ENCODE measurements around the gene ARHGAP23.

ARHGAP23 gene

DNA sequence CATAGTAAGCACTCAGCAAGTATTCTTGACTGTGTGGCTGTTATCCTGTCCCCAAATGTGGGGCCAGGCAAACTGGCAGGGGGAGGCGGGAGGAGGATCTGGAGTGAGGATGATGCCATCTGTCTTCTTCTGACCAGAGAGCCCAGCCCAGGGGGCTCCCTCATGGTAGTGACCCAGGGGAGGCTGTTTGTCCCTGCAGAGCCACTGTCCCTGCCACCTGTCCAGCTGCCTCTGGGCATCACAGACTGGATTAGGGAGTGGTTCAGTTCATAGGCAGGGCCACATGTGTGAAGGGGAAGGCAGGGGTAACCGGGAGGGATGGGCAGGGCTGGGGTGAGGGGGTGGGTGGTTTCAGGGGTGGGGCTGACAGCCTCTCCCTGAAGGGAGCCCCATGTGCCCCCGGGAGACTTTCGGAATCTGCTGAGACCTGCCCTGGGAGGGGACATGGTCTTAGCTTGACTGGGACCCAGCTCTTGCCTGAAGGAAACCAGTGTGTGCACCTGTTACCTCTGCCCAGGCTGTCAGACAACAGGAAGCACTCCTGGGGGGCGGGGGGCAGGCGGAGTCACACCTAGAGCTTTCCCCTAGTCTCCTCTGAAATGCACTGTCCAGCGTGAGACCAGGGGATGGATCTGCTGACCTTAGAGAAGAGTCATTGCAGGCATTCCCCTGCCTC lies 15.2 kb downstream of the ARHGAP23 start:
- Mint-ChIP-seq H3K4me1 (ENCODE audit: low read depth) (peaks cover 2% of the 10 kb centered on the region), H3K27me3 (ENCODE audit: low read depth) (peaks cover 8% of the 10 kb centered on the region), H3K36me3 (ENCODE audit: low read depth) (no peaks in the 10 kb centered on the region), H3K4me3 (no peak overlapping the region), H3K27ac (no peak overlapping the region), H3K9me3 (no peaks in the 10 kb centered on the region)
- no peak for DNase-seq (ENCODE audit: low spot score)

DNA sequence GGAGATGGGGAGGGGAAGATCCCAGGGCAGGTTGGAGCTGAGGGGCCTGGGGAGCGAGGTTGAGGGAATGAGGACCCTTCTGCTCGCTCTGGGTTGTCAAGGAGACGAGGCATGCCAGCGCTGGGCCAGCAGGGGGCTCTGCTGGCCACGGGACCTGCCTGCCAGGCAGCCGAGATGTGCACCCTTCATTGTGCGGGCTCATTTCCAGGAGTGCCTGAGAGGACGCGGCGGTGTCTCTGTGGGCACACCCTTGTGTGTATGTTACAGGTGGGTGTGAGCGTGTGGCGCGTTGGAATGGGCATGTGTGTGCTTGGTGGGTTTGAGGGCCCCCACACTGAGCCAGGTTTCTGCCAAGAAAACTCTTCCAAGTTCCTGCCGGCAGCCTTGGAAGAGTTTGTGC lies 15.9 kb downstream of the ARHGAP23 start:
- Mint-ChIP-seq H3K27me3 (ENCODE audit: low read depth) (peaks cover 8% of the 10 kb centered on the region), H3K9me3 (no peaks in the 10 kb centered on the region), H3K27ac (no peak overlapping the region), H3K36me3 (ENCODE audit: low read depth) (no peaks in the 10 kb centered on the region), H3K4me3 (no peak overlapping the region), H3K4me1 (ENCODE audit: low read depth) (peaks cover 2% of the 10 kb centered on the region)
- peak; percentile 36 for DNase-seq (ENCODE audit: low spot score)

DNA sequence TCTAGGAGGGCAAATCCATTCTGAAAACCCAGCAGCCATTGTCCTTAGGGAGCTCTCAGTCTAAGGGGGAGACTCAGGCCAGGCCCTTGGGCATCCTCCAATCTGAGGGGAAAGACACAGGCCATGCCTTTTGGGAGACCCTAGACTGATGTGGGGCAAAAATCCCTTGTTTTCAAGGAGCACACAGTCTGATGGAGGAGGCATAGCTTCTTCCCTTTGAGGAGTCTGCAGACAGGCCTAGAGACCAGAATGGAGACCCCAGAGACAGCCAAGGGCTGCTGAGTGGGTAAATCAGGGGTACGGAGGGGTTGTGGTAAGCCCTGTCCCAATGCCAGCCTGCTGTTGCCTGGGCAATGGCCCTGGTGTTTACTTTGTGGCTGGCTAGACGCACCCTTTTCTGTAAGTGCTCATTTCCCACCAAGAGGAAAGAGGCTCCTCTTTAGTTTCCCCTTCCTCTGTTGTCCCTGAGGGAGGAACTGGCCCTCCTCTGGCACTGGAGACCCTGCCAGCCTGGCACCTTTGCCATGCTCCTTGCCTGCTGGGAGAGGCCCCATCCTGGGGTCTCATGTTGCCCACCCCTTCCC lies 19.3 kb downstream of the ARHGAP23 start:
- H3K4me3 Mint-ChIP-seq, result no peak overlapping the region
- no peak for DNase-seq (ENCODE audit: low spot score)
- H3K9me3 Mint-ChIP-seq, result no peaks in the 10 kb centered on the region
- H3K27ac Mint-ChIP-seq, result no peak overlapping the region
- peaks cover 2% of the 10 kb centered on the region for H3K4me1 Mint-ChIP-seq (ENCODE audit: low read depth)
- H3K36me3 Mint-ChIP-seq (ENCODE audit: low read depth), result no peaks in the 10 kb centered on the region
- peaks cover 16% of the 10 kb centered on the region for H3K27me3 Mint-ChIP-seq (ENCODE audit: low read depth)

DNA sequence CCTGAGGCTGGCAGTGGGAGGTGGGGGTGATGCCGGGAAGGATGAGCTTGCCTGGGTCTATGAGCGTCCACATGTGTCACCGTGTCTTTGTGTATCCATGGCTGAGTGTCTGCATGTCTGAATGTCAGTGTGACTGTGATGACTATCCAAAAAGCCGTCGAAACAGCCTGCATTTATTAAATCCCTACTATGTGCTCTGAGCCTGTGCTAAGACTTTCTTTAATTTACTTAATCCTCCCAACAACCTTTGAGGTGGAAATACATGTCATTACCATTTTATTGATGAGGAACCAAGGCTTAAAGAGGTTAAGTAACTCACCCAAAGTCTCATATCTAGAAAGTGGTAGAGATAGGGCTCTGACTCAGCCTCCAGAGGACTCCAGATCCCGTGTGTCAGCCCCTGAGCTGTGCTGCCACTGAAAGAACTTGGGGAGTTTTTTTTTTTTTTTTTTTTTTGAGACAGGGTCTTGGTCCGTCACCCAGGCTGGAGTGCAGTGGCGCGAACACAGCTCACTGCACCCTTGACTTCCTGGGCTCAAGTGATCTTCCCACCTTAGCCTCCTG lies 20.0 kb downstream of the ARHGAP23 start:
- no peak for DNase-seq (ENCODE audit: low spot score)
- no peak overlapping the region for H3K4me3 Mint-ChIP-seq
- H3K36me3 Mint-ChIP-seq (ENCODE audit: low read depth), result no peaks in the 10 kb centered on the region
- H3K4me1 Mint-ChIP-seq (ENCODE audit: low read depth), result peaks cover 7% of the 10 kb centered on the region
- no peak overlapping the region for H3K27ac Mint-ChIP-seq
- H3K9me3 Mint-ChIP-seq, result no peaks in the 10 kb centered on the region
- peaks cover 22% of the 10 kb centered on the region for H3K27me3 Mint-ChIP-seq (ENCODE audit: low read depth)

DNA sequence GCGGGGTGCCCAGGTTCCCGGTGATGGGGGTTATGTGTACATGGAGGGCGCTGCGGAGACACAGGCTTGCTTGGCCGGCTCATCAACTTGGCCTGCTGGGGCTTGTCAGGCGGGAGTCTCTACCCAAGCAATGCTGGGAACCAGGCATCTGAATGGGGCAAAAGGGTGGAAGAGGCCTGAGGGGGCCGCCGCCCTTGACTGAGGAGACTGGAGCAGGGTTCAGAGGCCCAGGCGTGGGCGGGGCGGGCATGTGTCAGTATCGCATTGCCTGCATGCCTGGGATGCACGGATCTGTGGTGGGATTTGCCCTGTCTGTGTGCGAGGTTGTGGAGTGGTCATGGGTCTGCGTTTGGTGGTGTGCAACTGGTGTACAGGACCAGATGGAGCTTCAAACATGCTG lies 21.1 kb downstream of the ARHGAP23 start:
- no peak for DNase-seq (ENCODE audit: low spot score)
- Mint-ChIP-seq H3K9me3 (no peaks in the 10 kb centered on the region), H3K36me3 (ENCODE audit: low read depth) (no peaks in the 10 kb centered on the region), H3K4me1 (ENCODE audit: low read depth) (peaks cover 5% of the 10 kb centered on the region), H3K27me3 (ENCODE audit: low read depth) (peaks cover 25% of the 10 kb centered on the region), H3K4me3 (no peak overlapping the region), H3K27ac (no peak overlapping the region)

DNA sequence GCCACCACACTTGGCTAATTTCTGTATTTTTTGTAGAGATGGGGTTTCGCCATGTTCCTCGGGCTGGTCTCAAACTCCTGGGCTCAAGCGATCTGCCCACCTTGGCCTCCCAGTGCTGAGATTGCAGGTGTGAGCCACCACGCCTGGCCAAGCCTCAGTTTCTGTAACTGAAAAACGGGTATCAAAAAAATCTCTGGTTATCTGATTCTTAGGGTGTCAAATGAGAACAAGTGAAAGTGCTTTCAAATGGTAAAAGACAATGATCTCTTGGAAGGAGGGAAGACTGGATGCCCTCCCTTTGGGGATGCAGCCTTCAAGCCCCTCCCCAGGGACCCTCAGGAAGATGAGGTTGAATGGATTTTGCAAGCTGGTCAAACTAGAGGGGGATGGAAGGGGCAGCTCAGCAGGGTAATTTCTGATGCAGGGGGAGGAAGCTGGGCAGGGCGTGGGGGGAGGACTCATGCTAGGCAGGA lies 22.3 kb downstream of the ARHGAP23 start:
- no peak overlapping the region for H3K27ac Mint-ChIP-seq
- DNase-seq (ENCODE audit: low spot score), result no peak
- peaks cover 34% of the 10 kb centered on the region for H3K27me3 Mint-ChIP-seq (ENCODE audit: low read depth)
- no peak overlapping the region for H3K4me3 Mint-ChIP-seq
- H3K9me3 Mint-ChIP-seq, result no peaks in the 10 kb centered on the region
- peaks cover 9% of the 10 kb centered on the region for H3K4me1 Mint-ChIP-seq (ENCODE audit: low read depth)
- H3K36me3 Mint-ChIP-seq (ENCODE audit: low read depth), result no peaks in the 10 kb centered on the region

DNA sequence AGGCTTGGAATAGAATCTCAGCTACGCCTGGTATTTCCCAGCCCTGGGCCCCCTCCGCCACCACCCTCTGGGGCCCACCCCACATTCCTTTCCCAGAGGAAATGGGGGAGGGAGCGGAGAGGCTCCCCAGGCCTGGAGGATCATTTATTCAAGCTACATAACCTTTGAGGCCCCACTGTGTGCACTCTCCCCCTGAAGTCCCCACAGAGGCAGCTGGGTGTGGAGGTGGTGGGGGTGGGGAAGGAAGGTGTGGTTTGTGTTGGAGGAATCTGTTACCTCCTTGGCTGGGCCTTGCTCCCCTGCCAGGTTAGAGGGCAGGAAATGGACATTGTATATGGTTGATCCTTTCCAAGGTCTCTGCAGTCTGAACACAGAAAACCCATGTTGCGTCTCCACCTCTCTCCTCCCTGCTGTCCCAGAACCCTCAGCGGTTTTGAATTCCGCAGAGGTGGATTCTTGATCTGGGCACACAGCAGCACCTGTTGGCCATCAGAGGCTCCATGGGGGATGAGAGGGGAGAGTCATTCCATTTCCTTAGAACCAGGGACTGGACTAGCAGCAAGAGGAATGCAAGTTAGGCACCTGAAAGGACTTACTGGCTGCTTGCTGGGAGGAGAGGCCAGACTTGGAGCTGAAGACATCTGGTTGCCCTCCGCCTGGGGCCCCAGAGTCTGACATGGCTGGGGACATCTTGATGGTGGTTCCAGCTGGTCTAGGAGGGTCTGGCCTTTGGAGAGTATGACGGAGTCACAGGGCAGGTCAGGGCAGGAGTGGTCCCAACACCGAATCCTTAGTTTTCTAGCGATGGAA lies 23.0 kb downstream of the ARHGAP23 start:
- Mint-ChIP-seq H3K4me1 (ENCODE audit: low read depth) (peaks cover 9% of the 10 kb centered on the region), H3K9me3 (no peaks in the 10 kb centered on the region), H3K27ac (no peak overlapping the region), H3K27me3 (ENCODE audit: low read depth) (peaks cover 34% of the 10 kb centered on the region), H3K36me3 (ENCODE audit: low read depth) (no peaks in the 10 kb centered on the region), H3K4me3 (no peak overlapping the region)
- DNase-seq (ENCODE audit: low spot score), result no peak

DNA sequence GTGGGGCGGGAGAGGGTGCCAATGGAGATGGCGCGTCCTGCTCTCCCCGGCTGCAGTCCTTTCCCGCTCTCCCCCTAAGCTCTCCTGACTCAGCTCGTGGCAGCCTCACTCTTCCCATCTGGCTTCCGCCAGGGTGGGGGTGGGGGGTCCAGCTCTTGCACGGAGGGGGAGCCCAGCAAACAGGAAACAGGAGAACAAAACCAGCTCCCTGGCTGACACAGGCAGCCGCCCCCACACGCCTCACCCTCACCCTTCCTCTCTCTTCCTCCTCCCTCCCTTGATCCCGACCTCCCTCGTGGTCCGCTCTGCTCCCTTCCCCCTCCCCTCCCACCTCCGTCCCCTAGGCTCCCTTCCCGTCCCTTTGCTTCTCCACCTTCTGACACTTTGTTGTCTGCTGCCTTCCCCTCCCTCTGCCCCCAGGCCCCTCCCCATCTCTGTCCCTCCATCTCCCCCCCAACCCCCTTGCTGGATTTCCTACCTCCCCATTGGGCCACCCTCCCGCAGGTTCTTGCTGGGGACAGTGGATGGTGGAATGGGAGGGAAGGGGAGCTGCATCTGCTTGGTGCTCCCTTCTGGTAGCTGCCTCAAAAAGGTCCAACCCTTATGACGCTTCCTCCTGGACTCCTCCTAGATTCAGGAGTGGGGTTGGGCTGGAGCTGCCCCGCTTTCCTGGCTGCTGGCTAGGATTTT lies 23.7 kb downstream of the ARHGAP23 start:
- Mint-ChIP-seq H3K36me3 (ENCODE audit: low read depth) (no peaks in the 10 kb centered on the region), H3K27ac (no peak overlapping the region), H3K9me3 (no peaks in the 10 kb centered on the region), H3K4me1 (ENCODE audit: low read depth) (peaks cover 9% of the 10 kb centered on the region), H3K4me3 (no peak overlapping the region), H3K27me3 (ENCODE audit: low read depth) (peaks cover 34% of the 10 kb centered on the region)
- DNase-seq (ENCODE audit: low spot score), result no peak

DNA sequence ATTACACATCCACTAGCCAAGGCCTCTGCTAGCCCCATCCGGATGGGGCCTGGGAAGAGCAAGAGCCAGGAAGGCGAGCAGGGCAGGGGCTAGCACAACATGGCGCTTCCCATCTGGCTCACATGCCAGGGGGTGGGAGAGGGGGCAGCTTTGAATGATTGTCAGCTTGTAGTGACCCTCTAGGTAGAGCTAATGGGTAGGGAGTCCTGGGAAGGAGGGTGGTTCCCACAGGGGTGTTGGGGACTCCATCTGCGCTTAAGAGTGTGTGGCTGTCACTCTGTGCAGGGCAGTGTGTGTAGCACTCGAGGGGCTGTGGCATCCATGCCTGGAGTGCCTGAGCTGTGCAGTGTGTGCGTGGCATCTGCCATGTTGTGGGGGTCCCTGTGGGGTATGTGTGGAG lies 24.5 kb downstream of the ARHGAP23 start:
- peaks cover 9% of the 10 kb centered on the region for H3K4me1 Mint-ChIP-seq (ENCODE audit: low read depth)
- peak overlapping the region; percentile 19 for H3K4me3 Mint-ChIP-seq
- no peaks in the 10 kb centered on the region for H3K36me3 Mint-ChIP-seq (ENCODE audit: low read depth)
- DNase-seq (ENCODE audit: low spot score), result no peak
- H3K27me3 Mint-ChIP-seq (ENCODE audit: low read depth), result peaks cover 39% of the 10 kb centered on the region
- H3K9me3 Mint-ChIP-seq, result no peaks in the 10 kb centered on the region
- no peak overlapping the region for H3K27ac Mint-ChIP-seq

DNA sequence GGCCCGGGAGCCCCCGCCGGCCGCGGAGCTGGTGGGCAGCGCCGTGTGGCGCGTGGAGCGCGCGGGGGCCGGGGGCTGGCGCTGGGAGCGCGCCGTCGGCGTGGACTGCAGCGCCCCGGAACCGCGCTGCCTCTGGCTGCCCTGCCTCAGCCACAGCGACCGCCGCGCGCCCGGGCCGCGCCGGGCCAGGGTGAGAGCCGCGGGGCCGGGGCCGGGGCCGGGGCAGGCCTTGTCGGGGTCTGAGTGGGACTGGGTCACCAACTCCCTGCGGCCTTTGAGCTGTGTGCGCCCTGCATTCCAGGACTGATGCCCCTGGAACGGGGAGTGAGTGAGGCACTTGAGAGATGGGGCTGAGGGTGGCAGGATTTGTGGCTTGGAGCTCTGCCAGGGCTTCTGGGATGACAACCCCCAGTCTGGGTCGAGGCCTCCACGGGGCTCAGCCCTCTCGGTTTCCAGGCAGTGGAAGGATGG lies 25.7 kb downstream of the ARHGAP23 start:
- peaks cover 39% of the 10 kb centered on the region for H3K27me3 Mint-ChIP-seq (ENCODE audit: low read depth)
- H3K27ac Mint-ChIP-seq, result no peak overlapping the region
- H3K4me3 Mint-ChIP-seq, result no peak overlapping the region
- H3K9me3 Mint-ChIP-seq, result no peaks in the 10 kb centered on the region
- H3K4me1 Mint-ChIP-seq (ENCODE audit: low read depth), result peaks cover 9% of the 10 kb centered on the region
- no peaks in the 10 kb centered on the region for H3K36me3 Mint-ChIP-seq (ENCODE audit: low read depth)
- DNase-seq (ENCODE audit: low spot score), result no peak

DNA sequence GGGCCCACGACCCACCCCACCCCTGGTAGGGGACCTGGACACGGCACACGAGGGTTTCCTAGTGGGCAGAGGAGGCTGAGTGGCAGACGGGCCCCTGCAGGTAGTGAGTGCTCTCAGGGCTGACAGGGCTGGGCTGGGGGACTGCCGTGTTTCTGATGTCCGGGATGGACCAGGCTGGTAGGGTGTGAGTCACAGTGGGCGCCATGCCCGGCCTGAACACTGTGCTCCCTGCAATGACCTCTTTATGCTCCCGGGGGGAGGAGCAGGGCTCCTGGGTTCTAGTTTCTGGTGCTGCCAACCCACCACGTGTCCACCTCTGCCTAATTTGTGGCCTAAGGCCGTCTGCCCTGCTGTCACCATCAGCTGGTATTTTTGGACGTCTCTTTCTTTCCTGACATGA lies 26.3 kb downstream of the ARHGAP23 start:
- Mint-ChIP-seq H3K4me3 (no peak overlapping the region), H3K36me3 (ENCODE audit: low read depth) (no peaks in the 10 kb centered on the region), H3K27ac (no peak overlapping the region), H3K9me3 (no peaks in the 10 kb centered on the region), H3K4me1 (ENCODE audit: low read depth) (peaks cover 9% of the 10 kb centered on the region), H3K27me3 (ENCODE audit: low read depth) (peaks cover 39% of the 10 kb centered on the region)
- DNase-seq (ENCODE audit: low spot score), result no peak

DNA sequence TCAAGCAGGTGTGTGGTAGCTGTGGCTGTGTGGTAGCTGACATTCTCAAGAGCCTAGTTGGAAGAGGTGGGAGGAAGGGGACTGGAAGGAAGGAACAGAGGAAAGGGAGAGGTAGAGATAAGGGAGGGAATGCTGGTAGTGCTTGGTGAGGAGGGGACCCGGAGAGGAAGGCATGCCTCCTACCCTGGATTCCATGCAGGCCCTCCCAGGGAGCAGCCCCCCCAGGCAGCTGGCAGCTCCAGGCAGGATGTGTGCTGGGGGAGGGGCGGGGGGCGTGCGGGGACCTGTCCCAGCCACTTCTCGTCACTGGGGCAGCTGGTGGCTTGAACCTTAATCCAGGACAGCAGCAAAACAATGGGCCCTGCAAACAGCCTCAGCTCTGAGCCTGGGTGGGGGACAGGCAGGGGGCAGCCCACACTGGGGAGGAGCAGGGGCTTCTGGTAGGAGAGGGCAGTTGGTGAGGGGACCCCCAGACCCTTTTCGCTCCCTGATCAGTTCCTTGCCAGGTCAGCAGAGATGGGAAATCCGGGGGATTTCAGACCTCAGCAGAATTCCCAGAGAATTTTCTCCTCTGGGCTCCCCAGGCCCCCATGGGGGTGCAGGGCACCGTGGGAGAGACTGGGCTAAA lies 27.1 kb downstream of the ARHGAP23 start:
- no peaks in the 10 kb centered on the region for H3K36me3 Mint-ChIP-seq (ENCODE audit: low read depth)
- peaks cover 9% of the 10 kb centered on the region for H3K4me1 Mint-ChIP-seq (ENCODE audit: low read depth)
- H3K27ac Mint-ChIP-seq, result no peak overlapping the region
- H3K4me3 Mint-ChIP-seq, result no peak overlapping the region
- no peaks in the 10 kb centered on the region for H3K9me3 Mint-ChIP-seq
- peaks cover 39% of the 10 kb centered on the region for H3K27me3 Mint-ChIP-seq (ENCODE audit: low read depth)
- DNase-seq (ENCODE audit: low spot score), result no peak

DNA sequence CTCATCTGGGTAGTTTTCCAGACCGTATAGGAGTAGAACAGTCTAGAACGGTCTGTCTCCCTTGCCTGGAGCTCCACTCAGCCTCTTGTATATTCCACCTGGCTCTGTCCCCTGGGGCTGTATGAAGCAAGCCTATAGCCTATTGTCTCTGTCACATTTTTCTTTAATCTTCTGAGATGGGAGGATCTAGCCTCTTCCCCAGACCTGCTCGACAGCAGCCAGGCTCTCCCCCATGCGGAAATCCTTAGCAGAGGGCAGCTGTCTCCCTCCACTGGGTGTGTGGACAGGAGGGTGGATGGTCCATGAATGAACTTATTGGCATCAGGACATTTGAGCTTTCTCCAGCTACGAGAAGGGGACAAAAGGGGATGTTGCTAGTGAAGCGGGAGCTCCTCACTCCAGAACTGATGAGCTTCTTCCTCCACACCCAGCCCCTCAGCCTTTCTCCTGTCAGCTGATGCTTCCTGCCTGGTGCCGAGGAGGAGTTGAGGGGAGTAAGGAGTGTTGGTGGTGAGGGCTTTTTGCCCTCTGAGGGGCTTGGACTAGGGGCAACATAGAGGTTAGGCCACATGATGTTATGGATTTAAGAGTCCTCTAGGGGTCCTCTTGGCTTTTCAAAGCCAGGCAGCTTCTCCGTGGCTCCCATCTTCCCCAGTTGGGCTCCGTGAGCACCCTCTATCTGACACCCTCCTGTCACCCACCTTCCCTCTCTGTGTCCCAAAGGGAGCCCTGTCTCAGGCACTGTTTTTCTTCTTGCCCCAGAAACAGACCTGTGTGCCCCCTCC lies 28.0 kb downstream of the ARHGAP23 start:
- DNase-seq (ENCODE audit: low spot score), result no peak
- H3K27me3 Mint-ChIP-seq (ENCODE audit: low read depth), result peaks cover 35% of the 10 kb centered on the region
- no peak overlapping the region for H3K4me3 Mint-ChIP-seq
- no peaks in the 10 kb centered on the region for H3K36me3 Mint-ChIP-seq (ENCODE audit: low read depth)
- no peak overlapping the region for H3K27ac Mint-ChIP-seq
- no peaks in the 10 kb centered on the region for H3K9me3 Mint-ChIP-seq
- H3K4me1 Mint-ChIP-seq (ENCODE audit: low read depth), result peaks cover 9% of the 10 kb centered on the region
